Activated CD8-positive, alpha-beta memory T cell treated with anti-CD3 and anti-CD28 coated beads, Interleukin-2, amount 50 U/mL, for 24 hours (primary cell): Measurements from ENCODE around the gene BAAT.

Experiments used
- DNase-seq: peaks from one replicate; pipeline ENCODE4 v3.0.0-alpha.2; 2020; ENCODE audit errors: extremely low read depth

The BAAT gene

GRCh38 chr9:101398068-101398929 lies 13.5 kb upstream of the BAAT start, which contains the start of the genes MRPL50 and ZNF189:
Gene MRPL50, minus strand, starts transcription at chr9:101398618. Its CDS starts 26 bp downstream, at chr9:101398592.
Gene ZNF189, plus strand, starts transcription at chr9:101398851. Its CDS starts 306 bp downstream, at chr9:101399157.
- DNase-seq: peak; percentile 91

- no peak for DNase-seq
These were observed 12.9 kb upstream of the BAAT start for GRCh38 chr9:101397746-101398067.

- DNase-seq: no peak
These were observed 9.9 kb upstream of the BAAT start for GRCh38 chr9:101394687-101395086.

- no peak for DNase-seq
These were observed 8.3 kb upstream of the BAAT start for GRCh38 chr9:101393135-101393534.

- DNase-seq: no peak
These were observed 3.7 kb upstream of the BAAT start for GRCh38 chr9:101388507-101388993.

GRCh38 chr9:101387871-101388506 lies 3.2 kb upstream of the BAAT start:
- no peak for DNase-seq

GRCh38 chr9:101383361-101383760 lies 1.4 kb downstream of the BAAT start:
- no peak for DNase-seq

- no peak for DNase-seq
These were observed 2.9 kb downstream of the BAAT start for GRCh38 chr9:101381833-101382342.

GRCh38 chr9:101381118-101381517 lies 3.7 kb downstream of the BAAT start:
- no peak for DNase-seq

GRCh38 chr9:101380295-101380694 lies 4.5 kb downstream of the BAAT start:
- no peak for DNase-seq

GRCh38 chr9:101376111-101376848 lies 8.5 kb downstream of the BAAT start:
- DNase-seq: no peak

GRCh38 chr9:101375546-101375945 lies 9.3 kb downstream of the BAAT start:
- DNase-seq: no peak

- no peak for DNase-seq
These were observed 12.3 kb downstream of the BAAT start for GRCh38 chr9:101372327-101373118.

- no peak for DNase-seq
These were observed 13.0 kb downstream of the BAAT start for GRCh38 chr9:101371813-101372212.

GRCh38 chr9:101369884-101370531 lies 14.8 kb downstream of the BAAT start:
- DNase-seq: no peak

- no peak for DNase-seq
These were observed 15.5 kb downstream of the BAAT start for GRCh38 chr9:101369286-101369685.

GRCh38 chr9:101367323-101367722 lies 17.5 kb downstream of the BAAT start:
- DNase-seq: no peak

GRCh38 chr9:101366038-101366756 lies 18.6 kb downstream of the BAAT start:
- DNase-seq: no peak

- DNase-seq: no peak
These were observed 19.6 kb downstream of the BAAT start for GRCh38 chr9:101365181-101365580.

- DNase-seq: no peak
These were observed 22.4 kb downstream of the BAAT start for GRCh38 chr9:101362450-101362849.
